Suprapubic skin (tissue), 3 donors: ENCODE measurements around the gene PPM1H.

ENCODE experiments used
- POLR2A ChIP-seq, 2 donors: fragments of 450-650 bp; IDR thresholded peaks; one replicate each; pipeline ENCODE4 v1.6.1; 2017; ENCODE audit warnings: antibody characterized with exemption in 2 of 2, mild to moderate bottlenecking in 2 of 2, moderate library complexity in 2 of 2
- TF ChIP-seq, protein P1 (sequence below), 2 donors: fragments of 200-600 bp in 1 of 2; fragments of 450-650 bp in 1 of 2; sonication (generic) in 1 of 2; IDR thresholded peaks; one replicate each; pipeline ENCODE4 v1.5.1; 2016 to 2019; ENCODE audit warnings: antibody characterized with exemption in 2 of 2, mild to moderate bottlenecking in 1 of 2, moderate library complexity in 1 of 2

- TF ChIP-seq, protein P1, sequence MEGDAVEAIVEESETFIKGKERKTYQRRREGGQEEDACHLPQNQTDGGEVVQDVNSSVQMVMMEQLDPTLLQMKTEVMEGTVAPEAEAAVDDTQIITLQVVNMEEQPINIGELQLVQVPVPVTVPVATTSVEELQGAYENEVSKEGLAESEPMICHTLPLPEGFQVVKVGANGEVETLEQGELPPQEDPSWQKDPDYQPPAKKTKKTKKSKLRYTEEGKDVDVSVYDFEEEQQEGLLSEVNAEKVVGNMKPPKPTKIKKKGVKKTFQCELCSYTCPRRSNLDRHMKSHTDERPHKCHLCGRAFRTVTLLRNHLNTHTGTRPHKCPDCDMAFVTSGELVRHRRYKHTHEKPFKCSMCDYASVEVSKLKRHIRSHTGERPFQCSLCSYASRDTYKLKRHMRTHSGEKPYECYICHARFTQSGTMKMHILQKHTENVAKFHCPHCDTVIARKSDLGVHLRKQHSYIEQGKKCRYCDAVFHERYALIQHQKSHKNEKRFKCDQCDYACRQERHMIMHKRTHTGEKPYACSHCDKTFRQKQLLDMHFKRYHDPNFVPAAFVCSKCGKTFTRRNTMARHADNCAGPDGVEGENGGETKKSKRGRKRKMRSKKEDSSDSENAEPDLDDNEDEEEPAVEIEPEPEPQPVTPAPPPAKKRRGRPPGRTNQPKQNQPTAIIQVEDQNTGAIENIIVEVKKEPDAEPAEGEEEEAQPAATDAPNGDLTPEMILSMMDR (IDR thresholded peaks at IDR 0.05), result no peak
- TF ChIP-seq POLR2A (IDR thresholded peaks at IDR 0.05), result no peak
Observed at GRCh38 chr12:62911286-62911685, 23.7 kb downstream of the PPM1H start.
